Hematopoietic multipotent progenitor cell treated with erythropoietin and hydrocortisone succinate and interleukin-3 and kit ligand, for 17 days (in vitro differentiated cells): ENCODE measurements around the gene CEP19.

ENCODE experiments used
- DNase-seq: peaks from one replicate; pipeline ENCODE4 v3.0.0-alpha.2; 2015; ENCODE audit warnings: low spot score

The CEP19 gene

DNA sequence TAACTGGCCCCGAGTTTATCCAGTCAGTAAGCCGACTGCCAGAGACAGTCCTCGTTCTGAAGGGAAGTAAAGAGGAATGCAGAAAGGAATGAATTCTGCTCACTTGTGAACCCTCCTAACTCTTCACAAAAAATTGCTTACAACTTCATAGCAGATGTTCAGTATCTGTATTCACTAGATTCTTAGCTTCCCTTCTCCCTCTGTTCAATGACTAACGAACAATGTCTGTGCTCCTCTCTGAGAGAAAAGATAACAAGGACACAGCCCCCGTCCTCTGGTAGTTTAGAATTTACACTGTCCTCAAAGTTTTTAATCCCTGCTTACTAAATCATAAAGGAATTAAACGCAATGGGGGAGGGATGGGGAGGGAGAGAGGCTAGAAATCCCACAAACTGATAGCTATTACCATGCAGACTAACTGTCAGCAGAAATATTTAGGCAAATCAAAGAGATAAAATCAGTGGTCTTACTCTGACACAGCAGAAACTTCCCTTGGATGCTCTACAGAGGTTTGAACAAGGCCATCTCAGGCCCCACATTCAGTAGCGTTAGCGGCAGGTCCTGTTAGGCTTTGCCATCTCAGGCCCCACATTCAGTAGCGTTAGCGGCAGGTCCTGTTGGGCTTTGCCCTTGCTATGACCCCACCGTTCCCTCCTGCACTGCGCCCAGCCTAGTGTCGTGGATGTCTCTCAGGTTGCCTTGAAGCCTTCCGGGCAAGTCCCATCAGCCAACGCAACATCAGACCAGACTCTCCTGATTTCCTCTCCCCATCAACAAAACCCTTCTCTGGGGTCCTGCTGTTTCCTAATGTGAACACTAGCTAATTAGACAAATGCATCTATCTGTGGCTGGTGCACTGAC, 49.1 kb downstream of the CEP19 start:
- DNase-seq: no peak

GRCh38 chr3:196662033-196662432, 50.0 kb downstream of the CEP19 start:
- no peak for DNase-seq

DNA sequence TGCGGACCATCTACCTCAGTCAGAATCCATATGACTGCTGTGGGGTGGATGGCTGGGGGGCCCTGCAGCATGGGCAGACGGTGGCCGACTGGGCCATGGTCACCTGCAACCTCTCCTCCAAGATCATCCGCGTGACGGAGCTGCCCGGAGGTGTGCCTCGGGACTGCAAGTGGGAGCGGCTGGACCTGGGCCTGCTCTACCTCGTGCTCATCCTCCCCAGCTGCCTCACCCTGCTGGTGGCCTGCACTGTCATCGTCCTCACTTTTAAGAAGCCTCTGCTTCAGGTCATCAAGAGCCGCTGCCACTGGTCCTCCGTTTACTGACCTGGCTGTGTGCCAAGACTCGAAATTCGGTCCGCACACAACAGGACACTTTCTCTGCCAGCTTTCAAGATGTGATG, 50.6 kb downstream of the CEP19 start:
- DNase-seq: no peak

DNA sequence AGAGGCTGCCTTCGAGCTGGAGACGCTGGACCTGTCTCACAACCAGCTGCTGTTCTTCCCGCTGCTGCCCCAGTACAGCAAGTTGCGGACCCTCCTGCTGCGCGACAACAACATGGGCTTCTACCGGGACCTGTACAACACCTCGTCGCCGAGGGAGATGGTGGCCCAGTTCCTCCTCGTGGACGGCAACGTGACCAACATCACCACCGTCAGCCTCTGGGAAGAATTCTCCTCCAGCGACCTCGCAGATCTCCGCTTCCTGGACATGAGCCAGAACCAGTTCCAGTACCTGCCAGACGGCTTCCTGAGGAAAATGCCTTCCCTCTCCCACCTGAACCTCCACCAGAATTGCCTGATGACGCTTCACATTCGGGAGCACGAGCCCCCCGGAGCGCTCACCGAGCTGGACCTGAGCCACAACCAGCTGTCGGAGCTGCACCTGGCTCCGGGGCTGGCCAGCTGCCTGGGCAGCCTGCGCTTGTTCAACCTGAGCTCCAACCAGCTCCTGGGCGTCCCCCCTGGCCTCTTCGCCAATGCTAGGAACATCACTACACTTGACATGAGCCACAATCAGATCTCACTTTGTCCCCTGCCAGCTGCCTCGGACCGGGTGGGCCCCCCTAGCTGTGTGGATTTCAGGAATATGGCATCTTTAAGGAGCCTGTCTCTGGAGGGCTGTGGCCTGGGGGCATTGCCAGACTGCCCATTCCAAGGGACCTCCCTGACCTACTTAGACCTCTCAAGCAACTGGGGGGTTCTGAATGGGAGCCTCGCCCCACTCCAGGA, 51.5 kb downstream of the CEP19 start:
- DNase-seq: no peak

- no peak for DNase-seq
Observed at GRCh38 chr3:196659901-196660351, 52.1 kb downstream of the CEP19 start.
